ENCODE data around the gene NFIA.

DNA sequence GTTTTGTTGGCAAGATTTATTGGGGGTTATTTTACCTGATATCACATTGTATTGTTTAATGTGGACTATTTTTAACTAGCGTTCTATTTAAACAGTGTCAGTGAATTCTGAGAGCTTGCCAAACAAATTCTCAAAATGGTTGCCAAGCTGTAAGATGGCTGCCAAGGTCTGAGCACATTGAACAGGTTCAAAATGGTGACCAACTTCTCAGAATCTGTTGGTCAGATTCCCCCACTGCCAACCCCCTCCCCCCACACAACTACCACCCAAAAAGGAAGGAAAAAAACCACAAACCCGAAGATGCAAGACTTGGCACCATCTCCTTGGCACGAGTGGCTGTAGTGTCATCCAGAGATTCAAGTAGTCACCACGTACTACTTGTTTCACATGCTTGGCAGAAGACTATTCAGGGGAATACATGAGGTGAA is 159.1 kb downstream of the NFIA start:
- no peak for TF ChIP-seq POLR2A (IDR thresholded peaks at IDR 0.05)
- TF ChIP-seq, protein P1, sequence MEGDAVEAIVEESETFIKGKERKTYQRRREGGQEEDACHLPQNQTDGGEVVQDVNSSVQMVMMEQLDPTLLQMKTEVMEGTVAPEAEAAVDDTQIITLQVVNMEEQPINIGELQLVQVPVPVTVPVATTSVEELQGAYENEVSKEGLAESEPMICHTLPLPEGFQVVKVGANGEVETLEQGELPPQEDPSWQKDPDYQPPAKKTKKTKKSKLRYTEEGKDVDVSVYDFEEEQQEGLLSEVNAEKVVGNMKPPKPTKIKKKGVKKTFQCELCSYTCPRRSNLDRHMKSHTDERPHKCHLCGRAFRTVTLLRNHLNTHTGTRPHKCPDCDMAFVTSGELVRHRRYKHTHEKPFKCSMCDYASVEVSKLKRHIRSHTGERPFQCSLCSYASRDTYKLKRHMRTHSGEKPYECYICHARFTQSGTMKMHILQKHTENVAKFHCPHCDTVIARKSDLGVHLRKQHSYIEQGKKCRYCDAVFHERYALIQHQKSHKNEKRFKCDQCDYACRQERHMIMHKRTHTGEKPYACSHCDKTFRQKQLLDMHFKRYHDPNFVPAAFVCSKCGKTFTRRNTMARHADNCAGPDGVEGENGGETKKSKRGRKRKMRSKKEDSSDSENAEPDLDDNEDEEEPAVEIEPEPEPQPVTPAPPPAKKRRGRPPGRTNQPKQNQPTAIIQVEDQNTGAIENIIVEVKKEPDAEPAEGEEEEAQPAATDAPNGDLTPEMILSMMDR (IDR thresholded peaks at IDR 0.05): no peak

All from Peyer's patch (tissue), 4 donors.